Hematopoietic multipotent progenitor cell treated with erythropoietin and hydrocortisone succinate and interleukin-3 and kit ligand, for 8 days (in vitro differentiated cells): Measurements from ENCODE around the gene LRRC74A.
A peak's percentile ranks its signal among the peaks of the same experiment; 100 is the strongest.

Experiments used
- DNase-seq: peaks from one replicate; pipeline ENCODE4 v3.0.0-alpha.2; 2015

Gene LRRC74A

GRCh38 chr14:76855066-76855465, 28.9 kb downstream of the LRRC74A start:
- DNase-seq, result no peak

DNA sequence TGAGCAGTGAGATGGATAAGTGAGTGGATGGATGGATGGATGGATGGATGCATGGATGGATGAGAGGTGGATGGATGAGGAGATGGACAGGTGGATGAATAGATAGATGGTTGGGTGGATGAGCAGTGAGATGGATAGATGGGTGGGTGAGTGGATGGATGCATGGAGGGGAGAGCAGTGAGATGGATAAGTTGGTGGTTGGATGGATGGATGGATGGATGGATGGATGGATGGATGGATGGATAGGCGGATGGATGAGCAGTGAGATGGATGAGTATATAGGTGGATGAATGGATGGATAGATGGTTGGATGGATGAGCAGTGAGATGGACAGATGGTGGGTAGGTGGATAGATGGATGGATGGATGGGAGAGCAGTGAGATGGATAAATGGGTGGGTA, 30.6 kb downstream of the LRRC74A start:
- no peak for DNase-seq

DNA sequence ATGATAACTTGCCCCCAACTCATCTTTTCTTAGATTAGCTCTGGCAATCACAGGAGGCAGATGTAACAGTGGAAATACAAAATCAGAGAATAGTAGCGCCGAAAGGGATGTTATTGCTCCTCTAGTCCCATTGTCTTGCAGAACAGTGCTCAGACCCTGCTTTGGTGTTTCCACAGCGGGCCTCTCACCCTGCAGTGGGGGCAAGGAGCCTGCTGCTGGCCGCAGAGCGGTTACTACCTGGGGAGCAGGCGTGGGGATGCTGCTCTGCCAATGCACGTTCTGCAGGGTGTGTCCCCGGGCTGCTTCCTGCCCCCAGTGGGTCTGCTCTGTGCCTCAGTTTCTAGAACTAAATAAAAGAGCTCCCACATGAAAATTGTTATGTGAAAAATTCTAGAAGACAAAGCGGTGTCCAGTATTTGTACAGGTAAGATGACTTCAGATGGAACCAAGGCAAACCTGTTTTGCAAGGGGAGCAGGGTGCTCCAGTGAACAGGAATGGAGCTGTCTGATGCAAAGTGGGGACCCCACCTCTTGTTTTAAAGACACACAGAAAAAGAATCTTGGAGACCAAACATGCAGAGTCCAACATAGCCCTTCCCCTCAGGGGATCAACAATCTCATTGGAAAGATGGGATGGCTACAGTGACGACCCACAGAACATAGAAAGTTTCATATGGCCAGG, 35.5 kb downstream of the LRRC74A start:
- DNase-seq, result no peak

DNA sequence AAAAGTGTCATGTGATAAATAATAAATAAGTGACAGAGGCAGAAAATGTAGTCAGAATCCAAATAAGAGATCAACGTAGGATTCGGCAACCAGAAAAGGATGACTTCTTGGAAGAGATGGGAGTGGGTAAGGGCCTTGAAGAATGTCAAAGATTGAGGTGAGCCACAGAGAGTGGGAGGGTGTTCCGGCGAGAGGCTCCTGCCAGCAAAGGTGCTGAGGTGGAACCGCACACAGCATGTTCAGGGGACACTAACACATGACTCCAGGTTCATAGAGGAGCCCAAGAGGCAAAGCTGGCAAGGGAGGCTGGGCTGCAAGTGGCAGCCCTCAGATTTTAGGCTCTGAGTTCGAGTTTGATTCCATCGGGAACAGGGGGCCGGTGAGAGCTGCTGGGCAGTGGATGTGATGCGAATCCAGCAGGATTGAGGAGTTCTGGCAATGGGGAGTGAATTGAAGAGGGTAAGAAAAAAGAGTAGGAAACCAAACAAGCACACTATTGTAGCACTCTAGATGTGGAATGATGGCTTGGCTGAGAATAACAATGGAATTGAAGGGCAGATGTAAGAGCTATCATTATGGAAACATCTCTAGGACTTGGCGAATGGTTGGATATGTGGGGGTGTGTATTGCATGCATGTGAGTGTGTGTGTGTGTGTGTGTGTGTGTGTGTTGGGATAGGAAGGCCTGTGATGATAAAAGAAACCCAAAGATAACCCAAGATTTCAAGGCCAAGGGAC, 36.5 kb downstream of the LRRC74A start:
- no peak for DNase-seq

GRCh38 chr14:76863724-76864407, 37.7 kb downstream of the LRRC74A start:
- DNase-seq, result no peak

- DNase-seq, result no peak
Observed at GRCh38 chr14:76866456-76866855, 40.2 kb downstream of the LRRC74A start.

DNA sequence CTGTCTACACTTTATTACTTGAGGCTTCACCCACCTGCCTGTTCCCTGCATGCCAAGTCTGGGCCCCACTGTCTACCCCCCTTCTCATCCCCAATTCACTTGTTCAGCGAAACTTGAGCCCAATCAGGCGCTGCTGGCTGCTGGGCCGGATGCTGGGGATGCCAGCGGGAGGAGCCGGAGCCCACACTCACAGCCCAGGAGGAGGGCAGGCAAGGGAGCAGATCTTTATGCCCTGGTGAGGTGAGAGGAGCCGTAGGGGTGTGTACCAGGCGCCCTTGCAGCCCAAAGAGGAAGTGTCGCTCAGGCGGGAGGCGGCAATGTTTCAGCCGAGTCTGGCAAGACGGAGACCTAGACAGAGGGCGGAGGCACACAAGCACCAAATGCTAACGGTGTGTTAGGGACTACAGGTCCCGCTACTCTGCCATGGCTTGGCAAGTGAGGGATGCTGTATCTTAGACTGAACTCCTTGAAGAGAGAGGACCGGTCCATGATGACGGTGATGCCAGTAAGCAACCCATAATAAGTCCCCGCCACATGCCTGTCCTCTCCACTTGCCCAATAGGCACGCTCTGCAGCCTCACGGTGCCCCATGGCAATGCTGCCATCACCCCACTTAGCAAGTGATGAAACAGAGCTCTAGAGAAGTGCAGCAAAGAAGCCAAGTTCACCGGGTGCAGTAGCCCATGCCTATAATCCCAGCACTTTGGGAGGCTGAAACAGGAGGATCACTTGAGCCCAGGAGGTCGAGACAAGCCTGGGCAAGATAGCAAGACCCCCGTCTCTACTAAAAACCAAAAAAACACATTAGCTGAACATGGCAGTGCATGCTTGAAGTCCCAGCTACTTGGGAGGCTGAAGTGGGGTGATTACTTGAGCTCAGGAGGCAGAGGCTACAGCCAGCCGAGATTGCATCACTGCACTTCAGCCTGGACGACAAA, 41.6 kb downstream of the LRRC74A start:
- DNase-seq, result peak; percentile 11

GRCh38 chr14:76868454-76869170, 42.4 kb downstream of the LRRC74A start:
- no peak for DNase-seq

- DNase-seq, result no peak
Observed at GRCh38 chr14:76870166-76870565, 44.0 kb downstream of the LRRC74A start.

- peak; percentile 56 for DNase-seq
Observed at GRCh38 chr14:76872796-76873432, 46.7 kb downstream of the LRRC74A start.

- no peak for DNase-seq
Observed at GRCh38 chr14:76874734-76875133, 48.5 kb downstream of the LRRC74A start.

DNA sequence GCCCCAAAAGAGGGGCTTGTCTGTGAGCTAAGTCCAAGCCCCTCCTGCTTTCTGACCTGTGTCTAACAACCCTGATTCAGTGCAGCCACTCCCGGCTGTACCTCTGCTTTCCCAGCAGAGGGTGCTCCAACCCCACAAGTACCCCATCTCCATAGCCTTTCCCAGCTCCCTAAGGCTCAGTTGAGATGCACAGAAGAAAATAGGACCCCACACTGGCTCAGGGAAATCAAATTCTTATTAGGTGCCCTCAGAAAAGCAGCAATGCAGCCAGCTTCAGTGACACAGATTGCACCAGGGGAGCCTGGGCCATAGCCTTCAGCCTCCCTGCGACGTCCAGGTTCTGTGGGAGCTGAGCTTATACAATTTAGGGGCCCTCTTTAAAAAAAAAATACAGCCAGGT, 49.9 kb downstream of the LRRC74A start:
- DNase-seq, result peak; percentile 59

DNA sequence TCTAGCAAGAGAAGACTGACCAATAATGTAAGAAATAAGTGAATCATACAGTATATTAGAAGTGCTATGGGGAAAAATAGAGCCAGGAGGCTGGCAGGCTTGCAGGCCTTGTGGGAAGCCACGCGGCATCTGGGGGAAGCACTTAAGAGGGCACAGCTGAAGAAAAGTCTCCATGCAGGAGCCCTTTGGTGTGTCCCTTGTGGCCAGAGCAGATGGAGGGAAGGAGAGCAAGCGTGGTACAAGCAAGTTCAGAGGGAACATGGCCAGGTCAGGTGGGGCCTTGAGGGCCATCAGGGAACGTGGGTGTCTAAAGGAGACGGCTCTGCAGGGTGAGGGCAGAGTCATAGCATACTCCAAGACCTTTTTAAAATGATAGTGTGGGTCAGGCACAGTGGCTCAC, 51.7 kb downstream of the LRRC74A start:
- DNase-seq, result no peak

GRCh38 chr14:76880449-76880848, 54.2 kb downstream of the LRRC74A start:
- DNase-seq, result no peak

- no peak for DNase-seq
Observed at GRCh38 chr14:76881348-76881747, 55.1 kb downstream of the LRRC74A start.

DNA sequence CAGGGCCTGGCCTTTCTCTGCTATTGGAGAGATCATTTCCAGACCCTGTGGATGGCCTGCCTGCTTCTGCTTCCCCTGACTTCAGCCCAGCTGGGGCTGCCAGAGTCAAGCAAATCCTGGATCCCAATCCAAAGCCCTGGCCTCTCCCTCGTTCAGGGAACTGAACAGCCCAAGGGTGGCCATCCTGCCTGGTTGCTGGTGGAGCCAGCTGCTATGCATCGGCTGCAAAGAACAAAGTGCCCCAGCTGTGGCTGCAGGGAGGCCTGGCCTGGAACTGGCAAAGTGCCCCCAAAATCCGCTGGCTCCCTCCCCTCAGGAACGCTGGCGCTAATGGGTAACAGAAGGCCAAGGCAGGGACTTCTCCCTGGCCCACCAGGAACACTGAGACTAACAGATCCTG, 56.4 kb downstream of the LRRC74A start:
- no peak for DNase-seq

DNA sequence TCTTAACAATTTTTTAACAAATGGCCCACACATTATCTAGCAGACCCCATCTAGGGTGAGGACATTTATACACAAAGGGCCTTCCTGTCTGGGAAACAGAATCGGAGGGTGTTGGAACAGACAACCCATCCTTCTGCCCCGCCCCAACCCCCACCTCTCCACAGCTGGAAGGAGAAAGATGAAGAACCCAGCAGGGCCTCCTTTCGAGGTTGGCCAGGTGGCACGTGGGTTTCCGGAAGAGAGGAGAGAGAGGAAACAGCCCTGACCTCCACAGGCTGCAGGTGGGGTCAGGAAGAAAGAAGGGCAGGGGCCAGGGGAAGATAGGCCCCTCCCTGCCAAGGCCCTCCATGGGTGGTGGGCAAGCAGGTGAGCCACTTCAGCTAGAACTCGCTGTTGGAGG, 57.2 kb downstream of the LRRC74A start:
- no peak for DNase-seq

DNA sequence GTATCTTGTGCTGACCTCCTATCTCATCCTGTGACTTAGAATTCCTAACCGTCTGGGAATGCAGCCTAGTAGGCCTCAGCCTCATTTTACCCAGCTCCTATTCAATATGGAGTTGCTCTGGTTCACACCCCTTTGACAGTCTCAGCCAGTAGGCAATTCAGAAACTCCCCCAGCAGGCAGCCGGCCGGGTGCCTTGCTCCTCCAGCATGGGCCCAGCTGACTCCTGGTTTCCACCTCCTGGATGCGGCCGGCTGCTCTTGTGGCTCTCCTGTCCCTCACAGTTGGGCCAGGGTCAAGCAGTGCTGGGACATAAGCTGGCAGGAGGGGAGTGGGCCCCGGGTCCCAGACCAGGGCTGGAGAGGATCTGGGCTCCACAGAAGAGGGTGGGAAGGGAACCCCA, 58.2 kb downstream of the LRRC74A start:
- DNase-seq, result no peak

DNA sequence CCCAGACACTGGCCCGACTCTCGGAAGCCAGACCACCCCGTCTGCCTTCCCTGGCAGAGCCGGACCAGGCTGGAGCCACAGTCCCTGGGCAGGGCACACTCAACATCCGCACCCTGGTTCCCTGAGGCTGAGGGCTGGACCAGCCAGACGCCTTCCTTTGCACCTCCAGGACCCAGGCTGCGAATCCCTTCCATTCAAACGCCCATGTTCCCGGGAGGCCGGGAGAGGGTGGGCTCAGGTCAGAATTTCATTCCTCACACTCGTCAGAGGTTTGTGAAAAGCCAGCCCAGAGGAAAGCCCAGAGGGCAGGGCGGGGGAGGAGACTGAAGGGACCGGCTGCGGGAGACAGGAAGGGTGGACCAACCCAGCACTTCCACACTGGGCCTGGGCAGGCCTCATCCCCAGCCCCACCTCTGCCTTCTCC, 58.7 kb downstream of the LRRC74A start:
- DNase-seq, result no peak

DNA sequence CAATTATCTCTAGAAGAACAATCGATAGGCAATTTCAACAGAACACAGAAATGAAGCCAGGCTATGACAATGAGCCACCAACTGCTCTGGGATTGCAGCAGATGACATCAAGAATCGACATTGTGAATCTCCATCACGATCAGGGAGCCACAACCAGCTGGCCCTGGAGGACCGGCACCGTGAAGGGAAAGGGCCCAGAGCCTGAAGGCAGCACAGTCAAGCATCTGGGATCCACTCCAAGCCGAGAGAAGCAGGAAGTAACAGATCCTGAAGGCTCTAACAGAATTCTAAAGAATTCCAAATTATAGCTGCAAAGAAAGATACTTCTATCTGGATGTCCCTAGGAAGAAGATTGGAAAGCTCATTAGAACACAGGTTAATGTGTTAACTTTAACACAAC, 61.0 kb downstream of the LRRC74A start:
- DNase-seq, result no peak

GRCh38 chr14:76891391-76891790, 65.2 kb downstream of the LRRC74A start:
- DNase-seq, result no peak

DNA sequence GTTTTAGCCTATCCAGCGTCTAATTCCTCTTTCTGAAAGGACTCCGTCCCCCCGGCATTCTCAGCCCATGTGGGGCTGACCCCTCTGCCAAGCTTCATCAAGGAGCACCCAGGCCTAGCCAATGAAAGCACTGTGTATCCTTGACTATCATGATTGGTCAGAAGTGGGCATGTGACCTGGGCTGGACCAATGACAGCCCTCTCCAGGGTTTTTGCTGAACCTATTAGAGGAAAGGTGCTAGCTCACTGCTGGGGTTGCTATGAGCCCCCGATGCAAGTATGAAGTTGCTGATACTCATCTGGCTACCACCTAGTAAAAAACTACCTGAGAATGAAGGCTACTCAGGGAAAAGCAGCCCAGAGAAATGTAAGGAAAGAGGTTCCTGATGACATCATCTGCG, 68.1 kb downstream of the LRRC74A start:
- DNase-seq, result no peak
